RWPE2 (cell line): ENCODE measurements around the gene SHD.
A peak's percentile ranks its signal among the peaks of the same experiment; 100 is the strongest.

Source experiments
- ATAC-seq: fragments of 200-7000 bp; cut with Tn5 transposase; 3 replicates; pipeline ENCODE4 v1.9.1; 2021; ENCODE audit warnings: low read depth
- DNase-seq: peaks from one replicate; pipeline ENCODE4 v3.0.0-alpha.2; 2020; ENCODE audit warnings: low spot score
- H3K27ac ChIP-seq: fragments of 450-650 bp; 2 replicates; pipeline ENCODE4 v1.5.1; 2017; ENCODE audit warnings: mild to moderate bottlenecking; ENCODE audit not compliant: poor library complexity, severe bottlenecking
- H3K27me3 ChIP-seq: fragments of 250-450 bp; sonication (Bioruptor Pico); 2 replicates; pipeline ENCODE4 v1.5.1; 2021; ENCODE audit warnings: mild to moderate bottlenecking, moderate library complexity; ENCODE audit not compliant: insufficient read depth, poor library complexity, severe bottlenecking
- H3K36me3 ChIP-seq: fragments of 250-450 bp; sonication (Bioruptor Pico); 2 replicates; pipeline ENCODE4 v1.5.1; 2020; ENCODE audit warnings: low read depth, mild to moderate bottlenecking, moderate library complexity
- H3K4me1 ChIP-seq: fragments of 250-450 bp; sonication (Bioruptor Pico); 2 replicates; pipeline ENCODE4 v1.5.1; 2021; ENCODE audit warnings: mild to moderate bottlenecking, moderate library complexity; ENCODE audit not compliant: insufficient read depth, poor library complexity, severe bottlenecking
- H3K4me3 ChIP-seq: fragments of 250-450 bp; sonication (Bioruptor Pico); 2 replicates; pipeline ENCODE4 v1.5.1; 2021; ENCODE audit warnings: mild to moderate bottlenecking, moderate library complexity; ENCODE audit not compliant: severe bottlenecking
- H3K9me3 ChIP-seq: fragments of 250-450 bp; sonication (Bioruptor Pico); 2 replicates; pipeline ENCODE4 v1.5.1; 2021; ENCODE audit warnings: mild to moderate bottlenecking, moderate library complexity; ENCODE audit not compliant: severe bottlenecking
- TF ChIP-seq, protein P1 (sequence below): fragments of 450-650 bp; IDR thresholded peaks from one replicate; pipeline ENCODE4 v1.5.1; 2017; ENCODE audit warnings: mild to moderate bottlenecking, moderate library complexity; ENCODE audit not compliant: poor library complexity, severe bottlenecking

The SHD gene

DNA sequence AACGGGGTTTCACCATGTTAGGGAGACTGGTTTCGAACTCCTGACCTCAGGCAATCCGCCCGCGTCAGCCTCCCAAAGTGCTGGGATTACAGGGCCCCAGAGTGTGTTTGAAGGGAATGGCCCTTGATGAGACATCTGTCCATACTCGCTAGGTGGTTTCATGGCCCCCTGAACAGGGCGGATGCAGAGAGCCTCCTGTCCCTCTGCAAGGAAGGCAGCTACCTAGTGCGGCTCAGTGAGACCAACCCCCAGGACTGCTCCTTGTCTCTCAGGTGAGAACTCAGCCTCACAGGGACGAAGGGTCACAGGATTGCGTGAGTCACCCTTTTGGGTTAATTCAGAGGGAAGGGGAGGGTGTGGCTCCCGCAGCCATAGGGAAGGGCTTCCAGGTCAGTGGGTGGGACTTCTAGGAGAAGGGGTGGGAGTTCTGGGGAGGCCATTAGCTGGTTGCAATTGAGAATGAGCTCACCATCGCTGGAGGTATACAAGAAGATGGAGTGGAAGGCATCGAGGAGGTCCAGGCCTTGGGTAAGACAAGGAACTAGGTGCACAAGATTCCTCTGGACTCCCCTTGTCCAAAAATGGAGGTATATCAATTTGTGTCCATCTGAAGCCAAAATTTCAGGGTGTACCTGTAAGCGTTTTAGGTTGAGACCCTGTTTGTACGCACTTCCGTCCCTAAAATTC, 9.2 kb downstream of the SHD start:
- no peak overlapping the region for H3K4me3 ChIP-seq
- no peak for DNase-seq

DNA sequence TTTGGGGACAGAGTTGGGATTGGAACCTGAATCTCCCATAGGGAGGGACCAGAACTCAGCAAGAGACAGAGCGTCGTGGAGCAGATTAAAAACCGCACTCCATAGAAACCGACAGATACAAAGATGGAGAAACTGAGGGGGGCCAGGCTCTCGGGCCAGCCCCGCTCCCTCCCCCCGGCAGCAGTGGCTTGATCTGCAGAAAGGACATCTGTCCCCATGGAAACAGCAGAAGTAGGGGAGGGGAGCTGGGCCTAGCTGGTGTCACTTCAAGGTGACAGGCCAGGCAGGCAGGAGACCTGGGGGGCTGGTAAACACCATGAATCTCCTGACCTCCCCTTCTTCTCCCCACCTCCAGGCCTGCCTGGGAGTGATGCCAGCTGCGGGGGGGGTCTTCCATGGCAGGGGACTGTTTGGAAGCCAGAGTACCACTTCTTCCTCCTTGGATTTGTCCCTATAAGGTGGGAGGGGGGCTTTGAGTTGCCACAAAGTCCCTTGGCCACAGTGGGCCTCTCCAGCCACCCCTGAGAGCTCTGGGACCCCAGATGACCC, 12.2 kb downstream of the SHD start:
- no peaks in the 10 kb centered on the region for H3K4me1 ChIP-seq
- ATAC-seq: no peak
- no peaks in the 10 kb centered on the region for H3K27me3 ChIP-seq
- H3K4me3 ChIP-seq: no peak overlapping the region
- no peaks in the 10 kb centered on the region for H3K9me3 ChIP-seq
- no peak for DNase-seq
- no peak overlapping the region for H3K27ac ChIP-seq
- TF ChIP-seq, protein P1, sequence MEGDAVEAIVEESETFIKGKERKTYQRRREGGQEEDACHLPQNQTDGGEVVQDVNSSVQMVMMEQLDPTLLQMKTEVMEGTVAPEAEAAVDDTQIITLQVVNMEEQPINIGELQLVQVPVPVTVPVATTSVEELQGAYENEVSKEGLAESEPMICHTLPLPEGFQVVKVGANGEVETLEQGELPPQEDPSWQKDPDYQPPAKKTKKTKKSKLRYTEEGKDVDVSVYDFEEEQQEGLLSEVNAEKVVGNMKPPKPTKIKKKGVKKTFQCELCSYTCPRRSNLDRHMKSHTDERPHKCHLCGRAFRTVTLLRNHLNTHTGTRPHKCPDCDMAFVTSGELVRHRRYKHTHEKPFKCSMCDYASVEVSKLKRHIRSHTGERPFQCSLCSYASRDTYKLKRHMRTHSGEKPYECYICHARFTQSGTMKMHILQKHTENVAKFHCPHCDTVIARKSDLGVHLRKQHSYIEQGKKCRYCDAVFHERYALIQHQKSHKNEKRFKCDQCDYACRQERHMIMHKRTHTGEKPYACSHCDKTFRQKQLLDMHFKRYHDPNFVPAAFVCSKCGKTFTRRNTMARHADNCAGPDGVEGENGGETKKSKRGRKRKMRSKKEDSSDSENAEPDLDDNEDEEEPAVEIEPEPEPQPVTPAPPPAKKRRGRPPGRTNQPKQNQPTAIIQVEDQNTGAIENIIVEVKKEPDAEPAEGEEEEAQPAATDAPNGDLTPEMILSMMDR: no peak
- H3K36me3 ChIP-seq: no peaks in the 10 kb centered on the region

More for the DNA sequence above, 9.2 kb downstream of the SHD start:
- Histone ChIP-seq H3K27ac (no peak overlapping the region), H3K9me3 (no peaks in the 10 kb centered on the region), H3K4me1 (no peaks in the 10 kb centered on the region), H3K27me3 (no peaks in the 10 kb centered on the region), H3K36me3 (no peaks in the 10 kb centered on the region)
- peak; percentile 41; the same call in 1 of the 3 replicates for ATAC-seq
- TF ChIP-seq, protein P1: no peak

DNA sequence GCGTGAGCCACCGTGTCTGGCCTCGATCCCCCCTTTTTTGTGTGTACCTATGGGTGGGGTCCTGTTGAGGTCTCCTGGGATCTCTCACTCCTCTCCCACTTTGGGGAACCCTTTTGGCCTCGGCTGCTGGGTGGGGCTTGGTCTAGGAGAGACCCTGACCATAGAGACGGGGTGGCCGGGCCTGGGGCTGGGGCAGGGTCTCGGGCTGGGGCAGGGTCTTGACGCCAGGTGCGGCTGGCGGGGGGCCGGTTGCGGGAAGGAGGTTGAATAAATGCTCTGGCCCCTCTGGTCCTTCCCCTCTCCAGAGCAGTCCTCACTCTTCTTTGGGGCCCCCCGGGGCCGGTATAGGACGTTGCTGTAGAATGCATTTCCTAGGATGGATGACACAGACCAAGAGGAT, 13.4 kb downstream of the SHD start:
- Histone ChIP-seq H3K9me3 (no peaks in the 10 kb centered on the region), H3K36me3 (no peaks in the 10 kb centered on the region), H3K27ac (no peak overlapping the region), H3K4me3 (no peak overlapping the region), H3K4me1 (no peaks in the 10 kb centered on the region), H3K27me3 (no peaks in the 10 kb centered on the region)
- DNase-seq: no peak
- no peak for ATAC-seq
- TF ChIP-seq, protein P1: no peak

DNA sequence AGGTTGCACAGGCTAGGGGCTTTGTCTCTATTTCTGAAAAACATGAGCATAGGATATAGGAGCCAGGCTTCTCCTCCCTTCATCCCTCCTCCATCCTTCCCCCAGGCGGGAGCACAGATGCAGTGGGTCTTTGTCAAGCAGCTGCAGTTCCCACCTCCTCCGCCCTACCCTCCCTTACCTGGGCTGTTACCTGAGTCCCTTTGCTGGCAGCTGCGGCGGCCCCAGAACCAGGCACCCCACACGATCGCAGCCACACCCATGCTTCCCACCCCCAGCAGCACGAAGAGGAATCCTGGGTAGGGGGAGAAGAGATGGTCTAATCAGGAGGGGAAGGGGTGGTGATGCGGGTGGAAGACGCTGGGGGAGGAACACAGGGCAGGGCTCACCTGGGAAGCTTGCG, 15.3 kb downstream of the SHD start:
- DNase-seq (no peak), ATAC-seq (no peak)
- no peak overlapping the region for H3K27ac ChIP-seq
- no peaks in the 10 kb centered on the region for H3K36me3 ChIP-seq
- H3K27me3 ChIP-seq: no peaks in the 10 kb centered on the region
- TF ChIP-seq, protein P1: no peak
- no peak overlapping the region for H3K4me3 ChIP-seq
- H3K4me1 ChIP-seq: no peaks in the 10 kb centered on the region
- H3K9me3 ChIP-seq: no peaks in the 10 kb centered on the region

DNA sequence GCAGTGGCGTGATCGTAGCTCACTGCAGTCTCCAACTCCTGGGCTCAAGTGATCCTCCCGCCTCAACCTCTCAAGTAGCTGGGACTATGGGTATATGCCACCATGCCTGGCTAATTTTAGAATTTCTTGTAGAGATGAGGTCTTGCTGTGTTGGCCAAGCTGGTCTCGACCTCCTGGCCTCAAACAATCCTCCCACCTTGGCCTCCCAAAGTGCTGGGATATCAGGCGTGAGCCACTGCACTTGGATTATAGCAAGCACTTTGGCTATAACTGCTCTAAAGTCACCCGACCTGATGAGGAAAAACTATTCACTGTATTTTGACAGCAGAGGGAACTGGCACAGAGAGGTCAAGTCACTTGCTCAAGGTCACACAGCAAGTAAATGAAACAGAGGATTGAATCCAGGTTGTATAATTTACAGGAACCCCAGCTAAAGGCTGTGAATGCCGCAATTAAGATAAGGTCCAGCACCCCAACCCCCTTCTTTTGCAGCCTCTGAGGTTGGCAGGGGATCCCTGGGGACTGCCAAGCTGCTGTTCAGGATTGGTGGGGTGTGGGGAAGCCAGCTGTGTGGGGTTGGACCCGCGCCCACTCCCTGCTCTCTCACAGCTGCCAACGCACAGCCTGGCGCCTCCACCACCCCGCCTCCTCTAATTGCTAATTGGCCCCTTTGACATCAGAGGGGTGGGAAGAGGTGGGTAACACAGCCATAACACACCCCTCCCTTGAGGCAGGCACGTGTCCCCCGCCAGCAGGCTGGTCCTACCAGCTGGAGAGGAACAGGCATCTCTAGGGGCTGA, 17.1 kb downstream of the SHD start:
- no peaks in the 10 kb centered on the region for H3K36me3 ChIP-seq
- no peaks in the 10 kb centered on the region for H3K9me3 ChIP-seq
- TF ChIP-seq, protein P1: no peak
- DNase-seq (no peak), ATAC-seq (no peak)
- H3K27ac ChIP-seq: no peak overlapping the region
- H3K4me1 ChIP-seq: no peaks in the 10 kb centered on the region
- H3K4me3 ChIP-seq: no peak overlapping the region
- H3K27me3 ChIP-seq: no peaks in the 10 kb centered on the region
